Panc1 (cell line): ENCODE results near the gene GNAS-AS1.

Experiments used
- CTCF ChIP-seq: fragments of 450-650 bp; IDR thresholded peaks from 2 replicates; pipeline ENCODE4 v1.5.1; 2017; ENCODE audit warnings: mild to moderate bottlenecking
- REST ChIP-seq, 2 experiments: IDR thresholded peaks; 2 replicates each; pipeline ENCODE4 v1.6.1; 2011 to 2012; ENCODE audit warnings: low read depth in 2 of 2, control low read depth in 1 of 2, low read length in 1 of 2, mild to moderate bottlenecking in 1 of 2, moderate library complexity in 1 of 2; ENCODE audit not compliant: insufficient read depth in 1 of 2

- TF ChIP-seq CTCF (no peak), REST (IDR thresholded peaks at IDR 0.05; ENCODE audit: insufficient read depth in 1 of 2, low read depth in 2 of 2, low read length in 1 of 2) (no peak)
These were observed 9.7 kb downstream of the GNAS-AS1 start for GRCh38 chr20:58840816-58841538.
